ENCODE measurements around the gene SCN2A.

SCN2A gene

GRCh38 chr2:165414187-165414586 lies 175.0 kb downstream of the SCN2A start:
- Mint-ChIP-seq H3K4me1 (peaks cover 15% of the 10 kb centered on the region), H3K27ac (no peak overlapping the region), H3K36me3 (ENCODE audit: low read depth) (peaks cover 4% of the 10 kb centered on the region), H3K4me3 (no peak overlapping the region), H3K27me3 (ENCODE audit: low read depth) (peaks cover 4% of the 10 kb centered on the region), H3K9me3 (peaks cover 24% of the 10 kb centered on the region)
- no peak for TF ChIP-seq CTCF (IDR thresholded peaks at IDR 0.05; ENCODE audit: unreplicated experiment in 3 of 3)

GRCh38 chr2:165417009-165417408 lies 177.8 kb downstream of the SCN2A start:
- no peak overlapping the region for H3K4me3 Mint-ChIP-seq
- peaks cover 4% of the 10 kb centered on the region for H3K27me3 Mint-ChIP-seq (ENCODE audit: low read depth)
- H3K27ac Mint-ChIP-seq, result no peak overlapping the region
- H3K4me1 Mint-ChIP-seq, result peaks cover 3% of the 10 kb centered on the region
- peaks cover 4% of the 10 kb centered on the region for H3K36me3 Mint-ChIP-seq (ENCODE audit: low read depth)
- no peak for TF ChIP-seq CTCF (IDR thresholded peaks at IDR 0.05; ENCODE audit: unreplicated experiment in 3 of 3)
- peaks cover 30% of the 10 kb centered on the region for H3K9me3 Mint-ChIP-seq

- H3K4me3 Mint-ChIP-seq, result no peak overlapping the region
- H3K9me3 Mint-ChIP-seq, result peaks cover 38% of the 10 kb centered on the region
- peaks cover 9% of the 10 kb centered on the region for H3K36me3 Mint-ChIP-seq (ENCODE audit: low read depth)
- no peak overlapping the region for H3K27ac Mint-ChIP-seq
- peaks cover 3% of the 10 kb centered on the region for H3K4me1 Mint-ChIP-seq
- TF ChIP-seq CTCF (IDR thresholded peaks at IDR 0.05; ENCODE audit: unreplicated experiment in 3 of 3), result no peak
- H3K27me3 Mint-ChIP-seq (ENCODE audit: low read depth), result peaks cover 7% of the 10 kb centered on the region
Observed at GRCh38 chr2:165420231-165420630, 181.0 kb downstream of the SCN2A start.

- H3K9me3 Mint-ChIP-seq, result peaks cover 19% of the 10 kb centered on the region
- peaks cover 3% of the 10 kb centered on the region for H3K27me3 Mint-ChIP-seq (ENCODE audit: low read depth)
- H3K4me3 Mint-ChIP-seq, result no peak overlapping the region
- no peak for TF ChIP-seq CTCF (IDR thresholded peaks at IDR 0.05; ENCODE audit: unreplicated experiment in 3 of 3)
- peaks cover 5% of the 10 kb centered on the region for H3K36me3 Mint-ChIP-seq (ENCODE audit: low read depth)
- peaks cover 3% of the 10 kb centered on the region for H3K4me1 Mint-ChIP-seq
- H3K27ac Mint-ChIP-seq, result no peak overlapping the region
Observed at GRCh38 chr2:165423081-165423480, 183.9 kb downstream of the SCN2A start.

GRCh38 chr2:165425556-165425955 lies 186.3 kb downstream of the SCN2A start:
- Mint-ChIP-seq H3K27ac (no peak overlapping the region), H3K4me1 (no peaks in the 10 kb centered on the region), H3K27me3 (ENCODE audit: low read depth) (peaks cover 3% of the 10 kb centered on the region), H3K36me3 (ENCODE audit: low read depth) (peaks cover 5% of the 10 kb centered on the region), H3K9me3 (peaks cover 18% of the 10 kb centered on the region), H3K4me3 (no peak overlapping the region)
- TF ChIP-seq CTCF (IDR thresholded peaks at IDR 0.05; ENCODE audit: unreplicated experiment in 3 of 3), result no peak

- Mint-ChIP-seq H3K4me3 (no peak overlapping the region), H3K4me1 (no peaks in the 10 kb centered on the region), H3K27me3 (ENCODE audit: low read depth) (no peaks in the 10 kb centered on the region), H3K36me3 (ENCODE audit: low read depth) (peaks cover 5% of the 10 kb centered on the region), H3K27ac (no peak overlapping the region), H3K9me3 (peaks cover 8% of the 10 kb centered on the region)
- no peak for TF ChIP-seq CTCF (IDR thresholded peaks at IDR 0.05; ENCODE audit: unreplicated experiment in 3 of 3)
Observed at GRCh38 chr2:165427686-165428085, 188.5 kb downstream of the SCN2A start.
